ENCODE data around the gene PZP. TPM values are rescaled to one million over a fixed set of nuclear protein-coding genes. Genes with fewer than 3 reads are reported as not detected.

Gene PZP
- total and polyA plus RNA-seq, 2 of the 13 experiments (the other 11 are each of a cell fraction or from before 2014, with no cell fraction given) = 0.07 to 0.89 TPM

- Histone ChIP-seq H3K36me3 (replicated peaks in 1 of 2; ENCODE audit: control insufficient read depth in 1 of 2, insufficient read depth in 2 of 2, low read length in 2 of 2) (no peaks in the 10 kb centered on the region), H3K9me3 (ENCODE audit: low read length) (no peaks in the 10 kb centered on the region), H3K4me1 (ENCODE audit: insufficient read depth, low read length) (peaks cover 15% of the 10 kb centered on the region), H2AFZ (ENCODE audit: low read length) (no peak overlapping the region), H3K27me3 (ENCODE audit: control insufficient read depth in 1 of 2, insufficient read depth in 2 of 2, low read length in 2 of 2) (peaks cover 0 to 6% of the 10 kb centered on the region in 2 experiments; a peak in 1 of 5 replicates), H3K4me2 (ENCODE audit: low read depth, low read length) (no peak overlapping the region), H3K4me3 (replicated peaks in 1 of 3; ENCODE audit: insufficient read depth in 1 of 3, low read depth in 2 of 3, low read length in 3 of 3) (no peak overlapping the region), H3K27ac (ENCODE audit: extremely low read length, insufficient read depth, low read length) (no peak overlapping the region), H3K79me2 (ENCODE audit: insufficient read depth, low read length) (no peaks in the 10 kb centered on the region), H4K20me1 (ENCODE audit: insufficient read depth, low read length) (no peaks in the 10 kb centered on the region), H3K9ac (ENCODE audit: insufficient read depth, low read depth, low read length) (no peak overlapping the region)
- BruUV-seq (replicated peaks) = no TSS peak
- in situ Hi-C loops (cut with HindIII; ENCODE audit: extremely low pct_ligation_motif_present, low pct_unique_long_range_greater_than_20kb) (no loop called here), intact Hi-C loops (cut with micrococcal nuclease; ENCODE audit: unreplicated experiment) (no loop called here)
- WGBS (ENCODE audit: low lambda C conversion rate) = 59% methylated on average over 8 of the region's 8 CpGs
- DNase-seq (ENCODE audit: low spot score) (no peak), FAIRE-seq (no peak), ATAC-seq (no peak)
- ChIA-PET CTCF (ENCODE audit: low intra/inter-chr PET ratio, low total read pairs) (no interaction called here), POLR2A (no interaction called here)
- no peak for TF ChIP-seq ZNF33B (CRISPR knock-in tag; IDR thresholded peaks at IDR 0.05)
- TF ChIP-seq, protein P1, sequence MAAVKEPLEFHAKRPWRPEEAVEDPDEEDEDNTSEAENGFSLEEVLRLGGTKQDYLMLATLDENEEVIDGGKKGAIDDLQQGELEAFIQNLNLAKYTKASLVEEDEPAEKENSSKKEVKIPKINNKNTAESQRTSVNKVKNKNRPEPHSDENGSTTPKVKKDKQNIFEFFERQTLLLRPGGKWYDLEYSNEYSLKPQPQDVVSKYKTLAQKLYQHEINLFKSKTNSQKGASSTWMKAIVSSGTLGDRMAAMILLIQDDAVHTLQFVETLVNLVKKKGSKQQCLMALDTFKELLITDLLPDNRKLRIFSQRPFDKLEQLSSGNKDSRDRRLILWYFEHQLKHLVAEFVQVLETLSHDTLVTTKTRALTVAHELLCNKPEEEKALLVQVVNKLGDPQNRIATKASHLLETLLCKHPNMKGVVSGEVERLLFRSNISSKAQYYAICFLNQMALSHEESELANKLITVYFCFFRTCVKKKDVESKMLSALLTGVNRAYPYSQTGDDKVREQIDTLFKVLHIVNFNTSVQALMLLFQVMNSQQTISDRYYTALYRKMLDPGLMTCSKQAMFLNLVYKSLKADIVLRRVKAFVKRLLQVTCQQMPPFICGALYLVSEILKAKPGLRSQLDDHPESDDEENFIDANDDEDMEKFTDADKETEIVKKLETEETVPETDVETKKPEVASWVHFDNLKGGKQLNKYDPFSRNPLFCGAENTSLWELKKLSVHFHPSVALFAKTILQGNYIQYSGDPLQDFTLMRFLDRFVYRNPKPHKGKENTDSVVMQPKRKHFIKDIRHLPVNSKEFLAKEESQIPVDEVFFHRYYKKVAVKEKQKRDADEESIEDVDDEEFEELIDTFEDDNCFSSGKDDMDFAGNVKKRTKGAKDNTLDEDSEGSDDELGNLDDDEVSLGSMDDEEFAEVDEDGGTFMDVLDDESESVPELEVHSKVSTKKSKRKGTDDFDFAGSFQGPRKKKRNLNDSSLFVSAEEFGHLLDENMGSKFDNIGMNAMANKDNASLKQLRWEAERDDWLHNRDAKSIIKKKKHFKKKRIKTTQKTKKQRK (IDR thresholded peaks at IDR 0.05; ENCODE audit: low read length) = no peak
- TF ChIP-seq, protein P2, sequence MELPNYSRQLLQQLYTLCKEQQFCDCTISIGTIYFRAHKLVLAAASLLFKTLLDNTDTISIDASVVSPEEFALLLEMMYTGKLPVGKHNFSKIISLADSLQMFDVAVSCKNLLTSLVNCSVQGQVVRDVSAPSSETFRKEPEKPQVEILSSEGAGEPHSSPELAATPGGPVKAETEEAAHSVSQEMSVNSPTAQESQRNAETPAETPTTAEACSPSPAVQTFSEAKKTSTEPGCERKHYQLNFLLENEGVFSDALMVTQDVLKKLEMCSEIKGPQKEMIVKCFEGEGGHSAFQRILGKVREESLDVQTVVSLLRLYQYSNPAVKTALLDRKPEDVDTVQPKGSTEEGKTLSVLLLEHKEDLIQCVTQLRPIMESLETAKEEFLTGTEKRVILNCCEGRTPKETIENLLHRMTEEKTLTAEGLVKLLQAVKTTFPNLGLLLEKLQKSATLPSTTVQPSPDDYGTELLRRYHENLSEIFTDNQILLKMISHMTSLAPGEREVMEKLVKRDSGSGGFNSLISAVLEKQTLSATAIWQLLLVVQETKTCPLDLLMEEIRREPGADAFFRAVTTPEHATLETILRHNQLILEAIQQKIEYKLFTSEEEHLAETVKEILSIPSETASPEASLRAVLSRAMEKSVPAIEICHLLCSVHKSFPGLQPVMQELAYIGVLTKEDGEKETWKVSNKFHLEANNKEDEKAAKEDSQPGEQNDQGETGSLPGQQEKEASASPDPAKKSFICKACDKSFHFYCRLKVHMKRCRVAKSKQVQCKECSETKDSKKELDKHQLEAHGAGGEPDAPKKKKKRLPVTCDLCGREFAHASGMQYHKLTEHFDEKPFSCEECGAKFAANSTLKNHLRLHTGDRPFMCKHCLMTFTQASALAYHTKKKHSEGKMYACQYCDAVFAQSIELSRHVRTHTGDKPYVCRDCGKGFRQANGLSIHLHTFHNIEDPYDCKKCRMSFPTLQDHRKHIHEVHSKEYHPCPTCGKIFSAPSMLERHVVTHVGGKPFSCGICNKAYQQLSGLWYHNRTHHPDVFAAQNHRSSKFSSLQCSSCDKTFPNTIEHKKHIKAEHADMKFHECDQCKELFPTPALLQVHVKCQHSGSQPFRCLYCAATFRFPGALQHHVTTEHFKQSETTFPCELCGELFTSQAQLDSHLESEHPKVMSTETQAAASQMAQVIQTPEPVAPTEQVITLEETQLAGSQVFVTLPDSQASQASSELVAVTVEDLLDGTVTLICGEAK (IDR thresholded peaks at IDR 0.05) = no peak
- TF ChIP-seq, protein P2 (CRISPR knock-in tag; IDR thresholded peaks at IDR 0.05) = no peak
- TF ChIP-seq ZNF546 (CRISPR knock-in tag; conservative IDR thresholded peaks at IDR 0.05) = no peak
- TF ChIP-seq ZNF18 (CRISPR knock-in tag; IDR thresholded peaks at IDR 0.05; ENCODE audit: insufficient replicate concordance) = no peak
- TF ChIP-seq ZFX (CRISPR knock-in tag; IDR thresholded peaks at IDR 0.05; ENCODE audit: low read depth) = no peak
- no peak for TF ChIP-seq KDM6A (CRISPR knock-in tag; IDR thresholded peaks at IDR 0.05; ENCODE audit: low read depth)
- TF ChIP-seq MBNL3 (CRISPR knock-in tag; conservative IDR thresholded peaks at IDR 0.05) = no peak
- no peak for TF ChIP-seq CC2D1A (CRISPR knock-in tag; IDR thresholded peaks at IDR 0.05)
Measured at GRCh38 chr12:9227950-9228349, 19.8 kb upstream of the PZP start.
